Posterior cingulate gyrus (tissue), 11 donors: ENCODE measurements around the gene CABP1.

Experiments used
- DNase-seq, 10 donors: peaks; one replicate each; pipeline versions ENCODE4 v3.0.0 to v3.0.0-alpha.2; 2020 to 2021; ENCODE audit warnings: mixed read lengths in 3 of 10
- intact Hi-C: fragments of 100-400 bp; cut with DNase I; formaldehyde crosslinking; loops from one replicate; pipeline ENCODE4 v1.15.1; 2023

CABP1 gene

GRCh38 chr12:120630104-120630892, 10.1 kb upstream of the CABP1 start:
- peak in 5 of 10 donors; percentile 37 to 87 (median 78) for DNase-seq
- intact Hi-C loops, result no loop called here

DNA sequence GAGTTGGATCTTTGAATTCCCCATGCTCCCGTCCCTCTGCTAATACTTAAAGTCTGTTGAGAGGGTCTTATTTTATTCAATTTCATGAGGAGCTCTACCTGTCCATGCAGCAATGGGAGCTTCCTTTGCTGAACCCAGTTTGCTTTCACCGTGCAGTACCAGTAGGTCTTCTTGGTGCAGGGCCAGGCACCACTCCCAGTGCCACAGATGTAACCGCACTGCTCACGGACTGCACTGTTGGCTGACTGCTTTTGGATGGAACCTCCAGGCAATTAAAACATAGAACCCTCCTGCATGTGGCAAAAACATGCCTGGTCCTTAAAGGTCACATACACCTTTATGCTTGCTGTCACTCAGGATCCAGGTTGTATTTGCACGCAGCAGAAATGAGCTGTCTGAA, 9.3 kb upstream of the CABP1 start:
- no peak for DNase-seq
- intact Hi-C loops, result no loop called here

DNA sequence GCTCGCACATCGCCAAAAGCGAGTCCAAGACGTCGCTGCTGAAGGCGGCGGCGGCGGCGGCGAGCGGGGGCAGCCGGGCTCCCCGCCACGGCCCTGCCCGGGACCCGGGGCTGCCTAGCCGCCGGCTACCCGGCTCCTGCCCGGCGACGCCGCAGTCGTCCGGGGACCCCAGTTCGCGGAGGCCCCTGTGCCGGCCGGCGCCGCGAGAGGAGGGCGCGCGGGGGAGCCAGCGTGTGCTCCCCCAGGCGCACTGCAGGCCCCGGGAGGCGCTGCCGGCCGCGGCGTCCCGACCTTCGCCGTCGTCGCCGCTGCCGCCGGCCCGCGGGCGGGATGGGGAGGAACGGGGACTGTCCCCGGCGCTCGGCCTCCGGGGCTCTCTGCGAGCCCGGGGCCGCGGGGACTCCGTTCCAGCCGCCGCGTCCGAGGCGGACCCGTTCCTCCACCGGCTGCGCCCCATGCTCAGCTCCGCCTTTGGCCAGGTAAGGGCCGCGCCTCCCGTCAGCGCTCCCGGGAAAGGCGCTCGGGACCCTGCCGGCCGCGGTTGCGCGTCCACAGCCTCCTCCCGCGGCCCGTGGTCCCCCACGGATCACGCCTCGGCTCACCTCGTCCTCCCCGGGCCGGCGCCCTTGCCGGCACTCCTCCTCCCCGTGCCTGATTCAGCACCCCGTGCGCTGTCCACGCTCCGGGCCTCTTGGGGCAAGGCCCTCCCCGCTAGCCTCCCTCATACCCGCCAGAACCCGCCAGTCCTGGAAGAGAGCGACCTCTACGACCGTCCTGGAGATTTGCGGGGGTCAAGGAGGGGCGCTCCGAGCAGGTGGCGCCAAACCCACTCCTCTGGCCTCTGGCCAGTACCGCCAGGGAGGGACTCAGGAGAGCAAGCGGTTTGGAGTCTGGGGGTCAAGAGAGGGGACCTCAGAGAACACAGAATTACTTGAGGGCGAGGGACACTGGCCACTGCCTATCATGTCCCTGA, 721 bp downstream of the CABP1 start:
- peak in 2 of 10 donors; percentile 62 to 80 for DNase-seq
- intact Hi-C loops, result no loop called here

DNA sequence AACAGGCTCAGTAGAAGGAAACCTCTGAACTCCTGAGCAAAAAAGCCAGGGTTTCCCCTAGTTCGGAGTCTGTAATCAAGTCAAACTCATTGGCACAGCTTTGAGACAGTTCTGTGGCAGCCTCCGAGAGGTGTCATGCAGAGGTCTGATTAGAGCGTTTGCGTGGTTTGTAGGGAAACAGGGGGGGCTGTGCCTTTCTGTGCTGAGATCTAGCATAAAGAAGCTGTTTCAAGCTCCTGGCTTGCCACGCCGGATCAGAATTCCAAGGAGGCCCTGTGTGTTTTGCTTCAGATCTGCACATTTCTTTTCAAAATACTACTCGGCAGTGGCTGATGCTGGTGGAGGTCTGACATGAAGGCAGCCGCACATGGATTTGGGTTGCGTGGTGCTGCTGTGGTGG, 1.7 kb downstream of the CABP1 start:
- intact Hi-C loops, result no loop called here
- peak in 1 of 10 donors; percentile 64 for DNase-seq

GRCh38 chr12:120642826-120643225, 2.4 kb downstream of the CABP1 start:
- intact Hi-C loops, result no loop called here
- DNase-seq, result peak in 1 of 10 donors; percentile 14

GRCh38 chr12:120643574-120643973, 3.1 kb downstream of the CABP1 start:
- intact Hi-C loops, result no loop called here
- peak in 2 of 10 donors; percentile 41 to 59 for DNase-seq

GRCh38 chr12:120646044-120646443, 5.6 kb downstream of the CABP1 start:
- peak in 3 of 10 donors; percentile 3 to 35 (median 5) for DNase-seq
- intact Hi-C loops, result no loop called here

DNA sequence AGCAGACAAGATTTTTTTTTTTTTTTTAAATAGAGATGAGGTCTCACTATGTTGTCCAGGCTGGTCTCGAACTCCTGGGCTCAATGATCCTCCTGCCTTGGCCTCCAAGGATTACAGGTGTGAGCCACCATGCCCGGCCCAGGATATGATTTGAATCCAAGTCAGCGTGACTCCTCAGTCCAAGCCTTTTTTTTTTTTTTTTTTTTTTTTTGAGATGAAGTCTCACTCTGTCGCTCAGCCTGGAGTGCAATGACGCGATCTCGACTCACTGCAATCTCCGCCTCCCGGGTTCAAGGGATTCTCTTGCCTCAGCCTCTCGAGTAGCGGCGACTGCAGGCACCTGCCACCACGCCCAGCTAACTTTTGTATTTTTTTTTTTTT, 6.9 kb downstream of the CABP1 start:
- intact Hi-C loops, result loop anchor here (1.0 kb wide), 1 partner anchor 67 kb away; no protein-coding TSS in a partner anchor
- peak in 3 of 10 donors; percentile 33 to 72 (median 59) for DNase-seq

DNA sequence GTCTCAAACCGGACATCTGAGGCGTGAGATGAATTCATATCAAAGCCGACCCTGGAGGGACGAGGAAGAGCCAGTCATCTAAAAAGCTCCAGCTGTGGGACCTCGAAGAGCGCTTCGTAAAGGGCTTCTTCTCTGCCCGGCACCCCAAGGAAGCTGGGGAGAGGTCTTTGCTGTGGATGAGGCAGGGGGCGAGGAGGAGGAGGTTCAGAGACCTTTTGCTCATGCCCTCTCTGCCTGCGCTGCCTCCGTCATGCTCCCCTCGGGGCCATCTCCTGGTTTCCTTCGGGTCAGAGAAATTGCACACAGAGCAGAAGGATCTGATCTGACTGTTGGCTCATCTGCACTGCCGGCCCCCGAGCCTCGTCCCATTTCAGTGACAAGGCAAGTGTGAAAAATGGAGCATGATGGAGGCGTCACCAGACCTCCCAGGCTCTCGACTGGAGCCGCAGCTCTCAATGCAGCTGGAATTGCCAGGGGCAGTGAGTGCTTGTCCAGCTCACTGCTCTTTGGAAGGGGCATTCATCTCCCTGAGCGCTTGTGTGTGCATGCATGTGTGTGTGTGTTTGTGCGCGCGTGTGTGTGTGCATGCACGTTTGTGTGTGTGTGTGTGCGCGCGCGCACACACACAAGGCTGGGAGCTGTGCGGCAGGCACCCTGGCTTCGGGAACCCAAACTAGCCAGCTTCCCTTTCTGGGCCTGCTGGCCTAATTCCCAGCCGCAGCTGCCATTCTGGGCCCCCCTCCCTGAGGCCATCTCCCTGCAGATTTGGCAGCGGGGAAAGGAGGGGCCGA, 9.2 kb downstream of the CABP1 start:
- intact Hi-C loops, result loop anchor here (2.0 kb wide), 2 partner anchors 67 to 321 kb away; no protein-coding TSS in a partner anchor
- DNase-seq, result peak in 6 of 10 donors; percentile 45 to 91 (median 72)

DNA sequence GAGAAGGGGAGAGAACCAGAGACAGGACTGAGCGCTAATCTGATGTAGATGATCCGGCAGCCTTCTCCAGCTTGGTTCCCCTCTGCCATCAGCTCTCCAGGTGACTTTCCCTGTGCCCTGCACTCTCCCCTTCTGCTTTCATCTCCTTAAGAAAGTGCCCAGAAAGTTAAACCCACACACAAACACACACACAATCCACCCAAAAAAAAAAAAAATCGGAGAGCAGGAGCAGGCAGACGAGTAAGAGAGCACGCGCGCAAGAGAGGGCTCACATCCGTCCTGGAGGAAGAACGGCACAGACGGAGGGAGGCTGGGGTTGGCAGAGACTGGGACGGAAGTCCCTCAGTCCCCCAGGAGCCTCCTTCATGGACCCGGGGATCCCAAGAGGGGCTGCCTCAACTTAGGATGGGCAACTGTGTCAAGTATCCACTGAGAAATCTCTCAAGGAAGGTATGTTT, 9.8 kb downstream of the CABP1 start:
- DNase-seq, result peak in 3 of 10 donors; percentile 68 to 85 (median 78)
- intact Hi-C loops, result no loop called here

- peak in 2 of 10 donors; percentile 1 to 20 for DNase-seq
- intact Hi-C loops, result no loop called here
Observed at GRCh38 chr12:120651821-120652220, 11.4 kb downstream of the CABP1 start.

- peak in 3 of 10 donors; percentile 77 to 84 (median 84) for DNase-seq
- intact Hi-C loops, result no loop called here
Observed at GRCh38 chr12:120652656-120653435, 12.4 kb downstream of the CABP1 start.

DNA sequence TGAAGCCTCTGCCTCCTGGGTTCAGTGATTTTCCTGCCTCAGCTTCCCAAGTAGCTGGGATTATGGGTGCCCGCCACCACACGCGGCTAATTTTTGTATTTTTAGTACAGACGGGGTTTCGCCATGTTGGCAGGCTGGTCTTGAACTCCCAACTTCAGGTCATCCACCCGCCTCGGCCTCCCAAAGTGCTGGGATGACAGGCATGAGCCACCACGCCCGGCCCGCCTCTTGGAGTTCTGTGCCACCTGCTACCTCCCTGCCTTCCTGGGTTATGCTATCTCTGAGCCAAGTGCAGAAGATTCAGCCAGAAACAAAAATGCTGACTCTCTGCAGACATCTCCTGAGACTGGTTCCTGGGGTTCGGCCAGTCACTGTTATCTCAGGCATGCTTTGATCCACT, 13.2 kb downstream of the CABP1 start:
- intact Hi-C loops, result no loop called here
- DNase-seq, result peak in 3 of 10 donors; percentile 62 to 80 (median 68)

DNA sequence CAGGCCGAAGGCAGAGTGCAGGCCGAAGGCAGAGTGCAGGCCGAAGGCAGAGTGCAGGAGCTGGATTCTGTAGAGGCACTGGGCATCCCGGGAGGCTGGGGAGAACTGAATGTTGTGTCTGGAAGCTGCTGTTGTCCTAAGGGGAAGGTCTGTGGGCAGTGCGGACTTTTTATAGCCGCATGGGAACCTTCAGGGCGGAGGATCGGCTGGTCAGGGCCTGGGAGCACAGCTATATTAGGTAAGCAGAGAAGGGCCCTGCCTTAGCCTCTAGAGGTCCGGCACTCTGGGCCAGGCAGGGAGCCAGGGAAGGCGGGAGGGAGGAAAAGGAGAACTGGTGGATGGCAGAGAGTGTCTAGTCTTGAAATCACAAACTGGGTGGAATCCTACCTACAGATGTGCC, 14.2 kb downstream of the CABP1 start:
- intact Hi-C loops, result no loop called here
- DNase-seq, result peak in 2 of 10 donors; percentile 60 to 79

GRCh38 chr12:120656008-120656407, 15.6 kb downstream of the CABP1 start:
- intact Hi-C loops, result no loop called here
- peak in 3 of 10 donors; percentile 45 to 82 (median 71) for DNase-seq

GRCh38 chr12:120658286-120659150, 18.1 kb downstream of the CABP1 start:
- intact Hi-C loops, result no loop called here
- peak in 3 of 10 donors; percentile 56 to 79 (median 71) for DNase-seq

DNA sequence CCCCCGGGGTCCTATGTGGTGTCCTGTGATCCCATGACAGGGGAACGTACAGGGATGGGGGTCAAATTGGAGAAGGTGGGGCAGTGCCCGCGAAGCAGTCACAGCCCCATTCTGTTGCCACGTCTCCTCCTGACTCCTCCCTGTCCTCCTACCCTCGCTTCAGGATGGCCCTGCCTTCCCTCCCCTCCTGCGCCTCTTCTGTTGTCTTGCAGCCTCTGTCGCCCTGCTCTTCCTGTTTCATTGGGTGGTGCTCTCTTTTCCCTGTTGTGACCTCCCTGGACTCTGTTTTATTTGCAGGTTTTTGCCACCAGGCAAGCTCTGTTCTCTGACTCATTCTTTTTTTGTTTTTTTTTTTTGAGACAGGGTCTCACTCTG, 18.7 kb downstream of the CABP1 start:
- intact Hi-C loops, result no loop called here
- peak in 2 of 10 donors; percentile 34 to 42 for DNase-seq

GRCh38 chr12:120661432-120661831, 21.0 kb downstream of the CABP1 start:
- DNase-seq, result no peak
- intact Hi-C loops, result no loop called here
